ENCODE data around the gene PAX9.
A peak's percentile ranks its signal among the peaks of the same experiment; 100 is the strongest.

Gene PAX9

GRCh38 chr14:36682338-36682737 is 20.7 kb downstream of the PAX9 start:
- H3K27ac ChIP-seq (ENCODE audit: low read length): no peak overlapping the region
- TF ChIP-seq CTCF (IDR thresholded peaks at IDR 0.05; ENCODE audit: borderline replicate concordance, extremely low read depth, low read length, poor library complexity, severe bottlenecking): no peak
- TF ChIP-seq EZH2 (IDR thresholded peaks at IDR 0.05; ENCODE audit: borderline replicate concordance, low read depth, low read length, severe bottlenecking): no peak
- H4K20me1 ChIP-seq (ENCODE audit: insufficient read depth, low read length): no peaks in the 10 kb centered on the region

GRCh38 chr14:36683083-36683724 is 21.5 kb downstream of the PAX9 start:
- Histone ChIP-seq H3K4me1 (ENCODE audit: insufficient read depth, low read length) (peaks cover 4% of the 10 kb centered on the region; the same call in 1 of the 2 replicates), H3K4me3 (ENCODE audit: low read depth in 1 of 2, low read length in 2 of 2) (no peak overlapping the region), H3K79me2 (ENCODE audit: insufficient read depth, low read length) (no peaks in the 10 kb centered on the region), H3K4me2 (ENCODE audit: insufficient read depth, low read length) (no peak overlapping the region), H3K27me3 (ENCODE audit: insufficient read depth, low read length, poor library complexity) (no peaks in the 10 kb centered on the region), H3K9me3 (ENCODE audit: insufficient read depth, low read length, severe bottlenecking) (no peaks in the 10 kb centered on the region), H3K27ac (ENCODE audit: low read length) (no peak overlapping the region), H3K36me3 (ENCODE audit: insufficient read depth, low read length) (no peaks in the 10 kb centered on the region), H3K9ac (ENCODE audit: low read depth, low read length) (no peak overlapping the region), H2AFZ (ENCODE audit: low read depth, low read length) (no peak overlapping the region), H4K20me1 (ENCODE audit: insufficient read depth, low read length) (no peaks in the 10 kb centered on the region)
- DNase-seq: no peak
- ATAC-seq (ENCODE audit: insufficient read depth, low read depth): no peak
- TF ChIP-seq CTCF (IDR thresholded peaks at IDR 0.05; ENCODE audit: borderline replicate concordance, extremely low read depth, low read length, poor library complexity, severe bottlenecking): no peak
- no peak for TF ChIP-seq EZH2 (IDR thresholded peaks at IDR 0.05; ENCODE audit: borderline replicate concordance, low read depth, low read length, severe bottlenecking)

More at GRCh38 chr14:36682338-36682737, 20.7 kb downstream of the PAX9 start:
- ATAC-seq (ENCODE audit: insufficient read depth, low read depth) (no peak), DNase-seq (no peak)
- Histone ChIP-seq H3K79me2 (ENCODE audit: insufficient read depth, low read length) (no peaks in the 10 kb centered on the region), H3K9ac (ENCODE audit: low read depth, low read length) (no peak overlapping the region), H2AFZ (ENCODE audit: low read depth, low read length) (no peak overlapping the region), H3K4me3 (ENCODE audit: low read depth in 1 of 2, low read length in 2 of 2) (no peak overlapping the region), H3K4me1 (ENCODE audit: insufficient read depth, low read length) (peaks cover 8% of the 10 kb centered on the region; the same call in 1 of the 2 replicates), H3K36me3 (ENCODE audit: insufficient read depth, low read length) (no peaks in the 10 kb centered on the region), H3K27me3 (ENCODE audit: insufficient read depth, low read length, poor library complexity) (no peaks in the 10 kb centered on the region), H3K9me3 (ENCODE audit: insufficient read depth, low read length, severe bottlenecking) (no peaks in the 10 kb centered on the region), H3K4me2 (ENCODE audit: insufficient read depth, low read length) (no peak overlapping the region)

- no peak for TF ChIP-seq EZH2 (IDR thresholded peaks at IDR 0.05; ENCODE audit: borderline replicate concordance, low read depth, low read length, severe bottlenecking)
- TF ChIP-seq CTCF (IDR thresholded peaks at IDR 0.05; ENCODE audit: borderline replicate concordance, extremely low read depth, low read length, poor library complexity, severe bottlenecking): no peak
- Histone ChIP-seq H3K4me1 (ENCODE audit: insufficient read depth, low read length) (peaks cover 4% of the 10 kb centered on the region; the same call in 1 of the 2 replicates), H3K9me3 (ENCODE audit: insufficient read depth, low read length, severe bottlenecking) (no peaks in the 10 kb centered on the region), H2AFZ (ENCODE audit: low read depth, low read length) (peak overlapping the region; percentile 28; the same call in 1 of the 2 replicates), H3K79me2 (ENCODE audit: insufficient read depth, low read length) (no peaks in the 10 kb centered on the region), H3K4me2 (ENCODE audit: insufficient read depth, low read length) (no peak overlapping the region), H4K20me1 (ENCODE audit: insufficient read depth, low read length) (no peaks in the 10 kb centered on the region), H3K4me3 (ENCODE audit: low read depth in 1 of 2, low read length in 2 of 2) (no peak overlapping the region), H3K9ac (ENCODE audit: low read depth, low read length) (no peak overlapping the region), H3K27ac (ENCODE audit: low read length) (no peak overlapping the region), H3K27me3 (ENCODE audit: insufficient read depth, low read length, poor library complexity) (no peaks in the 10 kb centered on the region), H3K36me3 (ENCODE audit: insufficient read depth, low read length) (no peaks in the 10 kb centered on the region)
- ATAC-seq (ENCODE audit: insufficient read depth, low read depth): no peak
- no peak for DNase-seq
Observed at GRCh38 chr14:36684946-36685345, 23.3 kb downstream of the PAX9 start.
